WTC11 (cell line): ENCODE measurements around the gene NFIA. TPM values are rescaled to one million over a fixed set of nuclear protein-coding genes. Genes with fewer than 3 reads are reported as not detected.

Experiments
- ATAC-seq: fragments of 200-7000 bp; cut with Tn5 transposase; 2 replicates; pipeline ENCODE4 v1.10.0; 2021; ENCODE audit warnings: mild to moderate bottlenecking, moderate library complexity
- CTCF ChIA-PET: fragments of 300-600 bp; sonication (Branson Sonifier 250); formaldehyde crosslinking; loops from one replicate; lab custom pipeline; 2021; ENCODE audit warnings: antibody characterized with exemption; lab: Charles Lee
- POLR2A ChIA-PET: fragments of 350-600 bp; sonication (Branson Sonifier 250); formaldehyde crosslinking; loops from one replicate; lab custom pipeline; 2021; ENCODE audit warnings: antibody characterized with exemption; lab: Charles Lee
- DNase-seq: peaks from one replicate; pipeline ENCODE4 v3.0.0; 2021; ENCODE audit warnings: low spot score
- H3K27ac Mint-ChIP-seq: 2 replicates; pipeline ENCODE4 v1.8.0; 2021; ENCODE audit warnings: mixed read lengths
- H3K27me3 Mint-ChIP-seq: 2 replicates; pipeline ENCODE4 v1.8.0; 2021; ENCODE audit warnings: low read depth, mild to moderate bottlenecking, moderate library complexity, mixed read lengths
- H3K36me3 Mint-ChIP-seq: 2 replicates; pipeline ENCODE4 v1.8.0; 2021; ENCODE audit warnings: mixed read lengths
- H3K4me1 Mint-ChIP-seq: 2 replicates; pipeline ENCODE4 v1.8.0; 2022; ENCODE audit warnings: mixed read lengths
- H3K4me3 Mint-ChIP-seq: 2 replicates; pipeline ENCODE4 v1.8.0; 2021; ENCODE audit warnings: mild to moderate bottlenecking, moderate library complexity, mixed read lengths
- H3K9me3 Mint-ChIP-seq: 2 replicates; pipeline ENCODE4 v1.8.0; 2021; ENCODE audit warnings: mixed read lengths
- ATF2 ChIP-seq: sonication (generic); formaldehyde crosslinking; IDR thresholded peaks from 2 replicates; pipeline ENCODE4 v1.8.1; 2022; ENCODE audit warnings: low read depth, missing genetic modification reagents, borderline replicate concordance
- ATF6 ChIP-seq: sonication (generic); formaldehyde crosslinking; IDR thresholded peaks from 2 replicates; pipeline ENCODE4 v1.8.1; 2023; ENCODE audit warnings: mild to moderate bottlenecking, missing genetic modification reagents
- CBFB ChIP-seq: sonication (generic); formaldehyde crosslinking; IDR thresholded peaks from 2 replicates; pipeline ENCODE4 v1.8.1; 2022; ENCODE audit warnings: mild to moderate bottlenecking, low read depth, missing genetic modification reagents
- E2F1 ChIP-seq: sonication (generic); formaldehyde crosslinking; IDR thresholded peaks from 2 replicates; pipeline ENCODE4 v1.8.0; 2022; ENCODE audit warnings: mild to moderate bottlenecking, missing genetic modification reagents
- E2F4 ChIP-seq: sonication (generic); formaldehyde crosslinking; IDR thresholded peaks from 2 replicates; pipeline ENCODE4 v1.8.1; 2022; ENCODE audit warnings: low read depth, mild to moderate bottlenecking, moderate library complexity, missing genetic modification reagents, borderline replicate concordance
- E2F5 ChIP-seq: sonication (generic); formaldehyde crosslinking; IDR thresholded peaks from 2 replicates; pipeline ENCODE4 v1.8.1; 2022; ENCODE audit warnings: mild to moderate bottlenecking, moderate library complexity, missing genetic modification reagents
- FOXJ3 ChIP-seq: sonication (generic); formaldehyde crosslinking; IDR thresholded peaks from 2 replicates; pipeline ENCODE4 v1.9.0; 2021; ENCODE audit warnings: missing genetic modification reagents, mild to moderate bottlenecking, borderline replicate concordance
- FOXK1 ChIP-seq: sonication (generic); formaldehyde crosslinking; IDR thresholded peaks from 2 replicates; pipeline ENCODE4 v1.8.0; 2022; ENCODE audit warnings: mild to moderate bottlenecking, moderate library complexity, missing genetic modification reagents
- FOXP1 ChIP-seq: sonication (generic); formaldehyde crosslinking; IDR thresholded peaks from 2 replicates; pipeline ENCODE4 v1.8.0; 2022; ENCODE audit warnings: missing genetic modification reagents, mild to moderate bottlenecking, moderate library complexity, borderline replicate concordance
- MYBL2 ChIP-seq: sonication (generic); formaldehyde crosslinking; IDR thresholded peaks from 2 replicates; pipeline ENCODE4 v1.8.1; 2023; ENCODE audit warnings: mild to moderate bottlenecking, moderate library complexity, missing genetic modification reagents
- PRRX2 ChIP-seq: fragments of 250-450 bp; sonication (Bioruptor Pico); IDR thresholded peaks from 2 replicates; pipeline ENCODE4 v1.8.0; 2021; ENCODE audit warnings: mild to moderate bottlenecking
- STAT6 ChIP-seq: sonication (generic); formaldehyde crosslinking; conservative IDR thresholded peaks from 2 replicates; pipeline ENCODE4 v1.8.1; 2023; ENCODE audit warnings: mild to moderate bottlenecking, low read depth, missing genetic modification reagents, moderate library complexity
- TEAD4 ChIP-seq: sonication (generic); formaldehyde crosslinking; IDR thresholded peaks from 2 replicates; pipeline ENCODE4 v1.8.0; 2022; ENCODE audit warnings: mild to moderate bottlenecking, missing genetic modification reagents
- TP53 ChIP-seq: sonication (generic); formaldehyde crosslinking; IDR thresholded peaks from 2 replicates; pipeline ENCODE4 v1.8.1; 2023; ENCODE audit warnings: mild to moderate bottlenecking, missing genetic modification reagents
- ZMAT4 ChIP-seq: fragments of 250-450 bp; sonication (Bioruptor Pico); IDR thresholded peaks from 2 replicates; pipeline ENCODE4 v1.9.0; 2021; ENCODE audit warnings: mild to moderate bottlenecking
- ZNF138 ChIP-seq: sonication (generic); formaldehyde crosslinking; conservative IDR thresholded peaks from 2 replicates; pipeline ENCODE4 v1.8.1; 2022; ENCODE audit warnings: mild to moderate bottlenecking, moderate library complexity, missing genetic modification reagents
- ZNF263 ChIP-seq: sonication (generic); formaldehyde crosslinking; IDR thresholded peaks from 2 replicates; pipeline ENCODE4 v1.8.1; 2022; ENCODE audit warnings: low read depth, mild to moderate bottlenecking, moderate library complexity, missing genetic modification reagents
- ZNF532 ChIP-seq: fragments of 250-450 bp; sonication (Bioruptor Pico); IDR thresholded peaks from 2 replicates; pipeline ENCODE4 v1.9.0; 2021; ENCODE audit warnings: mild to moderate bottlenecking, borderline replicate concordance
- total RNA-seq: library from RNA; stranded (reverse); gene quantifications from 3 replicates; pipeline ENCODE4 v1.2.3, GENCODE V29; 2021

Gene NFIA
- total RNA-seq, 1 experiment from 2014 or later = 16.7 TPM

- TF ChIP-seq FOXP1 (CRISPR knock-in tag) (no peak), TEAD4 (no peak)
- TF ChIP-seq, all 79 proteins: peak for 0
Observed at GRCh38 chr1:61042466-61043009, 39.8 kb upstream of the NFIA start (continued).

GRCh38 chr1:61043010-61043820 is 39.1 kb upstream of the NFIA start:
- POLR2A ChIA-PET = interaction anchor here (0.6 to 1.2 kb wide), 5 partner anchors 31 to 249 kb away, joined by 3 to 8 read pairs (median 3); no protein-coding TSS in a partner anchor
- Mint-ChIP-seq H3K36me3 (no peaks in the 10 kb centered on the region), H3K27ac (no peak overlapping the region), H3K9me3 (no peaks in the 10 kb centered on the region), H3K4me3 (peak overlapping the region; percentile 78), H3K4me1 (peaks cover 12% of the 10 kb centered on the region), H3K27me3 (peaks cover 35% of the 10 kb centered on the region)
- peak; percentile 96 for DNase-seq
- peak; percentile 91 for ATAC-seq
- CTCF ChIA-PET = interaction anchor here (0.5 to 2.7 kb wide), 40 partner anchors 10 to 1072 kb away, joined by 3 to 49 read pairs (median 4); partner anchors contain the start of gene NFIA
- 0 out of 2 replicates have a peak, but pooled peaks have one; percentile 41 for TF ChIP-seq E2F4 (CRISPR knock-in tag)
- no peak for TF ChIP-seq ATF2 (CRISPR knock-in tag)
- no peak for TF ChIP-seq STAT6 (CRISPR knock-in tag)
- 0 out of 2 replicates have a peak, but pooled peaks have one; percentile 2 for TF ChIP-seq ZMAT4 (CRISPR knock-in tag)
- no peak for TF ChIP-seq ZNF263 (CRISPR knock-in tag)
- TF ChIP-seq PRRX2 (CRISPR knock-in tag) = no peak
- peak; percentile 60; the same call in 1 of the 2 replicates for TF ChIP-seq FOXK1 (CRISPR knock-in tag)
- no peak for TF ChIP-seq ZNF532
- no peak for TF ChIP-seq ATF6 (CRISPR knock-in tag)
- no peak for TF ChIP-seq CBFB (CRISPR knock-in tag)
- TF ChIP-seq E2F1 (CRISPR knock-in tag) = no peak
- peak; percentile 80 for TF ChIP-seq MYBL2
- 0 out of 2 replicates have a peak, but pooled peaks have one; percentile 75 for TF ChIP-seq ZNF138 (CRISPR knock-in tag)
- no peak for TF ChIP-seq FOXJ3
- no peak for TF ChIP-seq TP53 (CRISPR knock-in tag)
- TF ChIP-seq E2F5 (CRISPR knock-in tag) = no peak
